Activated T-helper 1 cell treated with Interleukin-2 at 50 U/mL for 16 hours (primary cell): ENCODE measurements around the gene IL20RB.

Experiments
- DNase-seq: peaks from one replicate; pipeline ENCODE4 v3.0.0-alpha.2; 2020; ENCODE audit warnings: low read depth

The IL20RB gene

DNA sequence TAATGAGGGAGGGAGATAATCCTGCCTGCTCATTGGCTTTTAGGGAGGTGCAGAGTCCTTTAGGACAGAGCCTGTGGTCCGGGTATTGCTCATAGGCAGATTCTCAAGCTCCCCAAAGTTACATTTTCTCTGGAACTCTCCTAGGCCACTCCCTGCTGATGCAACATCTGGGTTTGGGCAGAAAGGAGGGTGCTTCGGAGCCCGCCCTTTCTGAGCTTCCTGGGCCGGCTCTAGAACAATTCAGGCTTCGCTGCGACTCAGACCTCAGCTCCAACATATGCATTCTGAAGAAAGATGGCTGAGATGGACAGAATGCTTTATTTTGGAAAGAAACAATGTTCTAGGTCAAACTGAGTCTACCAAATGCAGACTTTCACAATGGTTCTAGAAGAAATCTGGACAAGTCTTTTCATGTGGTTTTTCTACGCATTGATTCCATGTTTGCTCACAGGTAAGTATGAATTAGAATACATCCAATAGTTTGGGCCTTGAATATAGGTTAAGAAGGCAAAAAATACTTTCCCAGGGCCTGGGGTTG lies at the start of gene IL20RB:
Gene IL20RB (plus strand): TSS at position 233 of the 538 bp plus-strand sequence. CDS start 131 bp downstream, at position 364.
- DNase-seq = no peak

GRCh38 chr3:136908297-136908696 lies 49.5 kb upstream of the IL20RB start:
- no peak for DNase-seq

DNA sequence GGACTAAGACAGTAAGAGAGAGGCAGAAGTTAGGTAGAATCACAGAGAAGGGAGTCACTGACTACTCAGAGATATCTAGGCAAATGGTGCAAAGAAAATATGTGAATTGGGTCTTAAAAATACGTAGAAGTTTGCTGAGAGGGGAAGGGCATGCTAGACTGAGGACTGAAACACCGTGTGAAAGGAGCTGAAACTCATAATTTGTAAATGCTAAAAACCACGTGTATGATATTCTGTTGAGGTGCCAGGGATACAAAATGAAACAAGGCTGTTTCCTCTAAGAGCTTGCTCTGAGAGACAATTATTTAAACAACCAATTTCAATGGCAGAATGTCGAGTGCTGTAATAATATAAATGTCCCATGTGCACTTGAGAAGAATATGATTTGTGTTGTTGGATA lies 48.6 kb upstream of the IL20RB start:
- no peak for DNase-seq

GRCh38 chr3:136910697-136911096 lies 47.1 kb upstream of the IL20RB start:
- no peak for DNase-seq

DNA sequence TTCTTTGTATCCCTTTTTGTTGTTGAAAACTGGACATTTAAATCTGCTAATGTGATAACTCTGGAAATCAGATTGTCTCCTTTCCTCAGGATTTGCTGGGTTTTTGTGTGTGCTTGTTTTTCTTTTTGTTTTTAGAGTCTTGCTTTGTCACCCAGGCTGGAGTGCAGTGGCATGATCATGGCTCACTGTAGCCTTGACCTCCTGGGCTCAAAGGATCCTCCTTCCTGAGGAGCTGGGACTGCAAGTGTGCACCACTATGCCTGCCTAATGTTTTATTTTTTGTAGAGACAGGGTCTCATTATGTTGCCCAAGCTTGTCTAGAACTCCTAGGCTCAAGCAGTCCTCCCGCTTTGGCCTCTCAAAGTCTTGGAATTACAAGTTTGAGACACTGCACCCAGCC lies 44.6 kb upstream of the IL20RB start:
- DNase-seq = no peak

GRCh38 chr3:136914739-136915138 lies 43.0 kb upstream of the IL20RB start:
- no peak for DNase-seq

DNA sequence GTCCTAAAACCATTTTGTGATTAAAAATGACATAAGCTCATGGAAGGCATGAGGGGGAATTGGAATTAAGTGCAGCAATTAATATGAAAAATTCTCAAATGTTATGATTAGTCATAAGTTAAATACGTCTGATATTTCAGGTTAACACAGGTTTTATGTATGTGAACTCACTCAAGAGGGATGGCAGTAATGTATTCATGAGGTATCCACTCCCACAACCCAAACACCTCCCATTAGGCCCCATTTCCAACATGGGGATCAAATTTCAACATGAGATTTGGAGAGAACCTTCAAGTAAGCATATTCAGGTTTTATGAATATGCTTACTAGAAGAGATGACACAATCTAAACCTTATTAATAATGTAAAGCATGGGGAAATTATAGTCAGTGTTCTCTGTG lies 41.6 kb upstream of the IL20RB start:
- DNase-seq = no peak

DNA sequence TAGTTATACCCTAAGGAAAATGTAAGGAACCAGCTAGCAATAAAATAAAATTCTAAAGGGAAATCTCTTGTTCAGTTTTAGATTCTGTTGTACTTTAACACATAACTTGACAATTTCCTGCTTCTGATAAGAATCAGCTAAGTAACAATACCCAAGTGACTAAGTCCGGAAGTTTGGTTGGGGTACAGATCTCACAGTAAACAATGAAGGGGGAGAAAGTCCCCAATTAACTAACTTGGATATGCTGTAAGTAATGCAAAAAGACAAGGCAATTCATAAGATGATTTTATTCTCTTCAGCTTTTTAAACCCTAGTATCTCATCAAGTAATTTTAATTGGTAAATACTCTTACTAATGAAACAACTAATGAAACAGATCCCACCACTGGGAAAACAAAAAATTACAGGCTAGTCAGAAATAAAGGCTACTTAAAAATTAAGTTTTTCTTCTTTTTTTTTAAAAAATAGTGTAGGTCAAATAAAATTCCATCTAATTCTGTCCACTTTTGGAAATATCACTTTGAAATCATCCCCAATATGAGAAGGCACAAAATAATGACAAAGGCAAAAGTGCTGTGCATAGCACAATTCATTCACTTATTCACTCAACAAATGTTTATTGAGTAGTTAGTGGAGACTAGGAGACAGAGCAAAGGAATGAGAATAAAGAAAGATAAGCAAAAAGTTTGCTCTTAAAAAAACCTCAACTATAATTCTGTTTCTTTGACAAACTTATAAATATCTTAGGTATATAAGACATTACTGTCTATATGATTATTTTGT lies 37.8 kb upstream of the IL20RB start:
- DNase-seq = no peak

DNA sequence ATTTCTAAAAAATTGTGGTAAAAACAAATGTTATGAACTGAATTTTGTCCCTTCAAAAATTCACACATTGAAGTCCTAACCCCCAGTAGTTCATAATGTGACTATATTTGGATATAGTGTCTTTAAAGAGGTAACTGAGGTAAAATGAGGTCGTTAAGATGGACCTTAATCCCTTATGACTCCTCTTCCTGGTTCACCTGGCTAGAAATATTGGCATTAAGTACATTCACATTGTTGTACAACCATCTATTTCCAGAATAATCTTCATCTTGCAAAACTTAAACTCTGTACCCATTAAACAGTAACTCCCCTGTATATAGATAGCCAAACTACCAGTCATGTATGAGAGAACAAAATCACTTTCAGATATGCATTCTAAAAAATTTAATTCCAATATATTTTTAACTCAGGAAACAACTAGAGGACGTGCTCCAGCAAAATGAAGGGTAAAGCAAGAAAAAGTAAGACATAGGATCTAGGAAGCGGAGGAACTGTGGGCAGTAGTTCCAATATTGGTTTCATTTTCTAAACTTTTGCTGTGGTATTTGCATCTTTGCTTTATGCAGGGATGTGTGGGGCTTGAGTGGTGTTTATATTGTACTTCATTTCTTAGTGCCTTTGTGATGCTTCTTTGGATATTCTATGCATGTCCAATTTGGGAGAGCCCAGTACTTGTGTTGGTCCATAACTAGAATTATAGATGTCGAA lies 36.7 kb upstream of the IL20RB start:
- DNase-seq = no peak

GRCh38 chr3:136925425-136926190 lies 32.2 kb upstream of the IL20RB start:
- DNase-seq = no peak

DNA sequence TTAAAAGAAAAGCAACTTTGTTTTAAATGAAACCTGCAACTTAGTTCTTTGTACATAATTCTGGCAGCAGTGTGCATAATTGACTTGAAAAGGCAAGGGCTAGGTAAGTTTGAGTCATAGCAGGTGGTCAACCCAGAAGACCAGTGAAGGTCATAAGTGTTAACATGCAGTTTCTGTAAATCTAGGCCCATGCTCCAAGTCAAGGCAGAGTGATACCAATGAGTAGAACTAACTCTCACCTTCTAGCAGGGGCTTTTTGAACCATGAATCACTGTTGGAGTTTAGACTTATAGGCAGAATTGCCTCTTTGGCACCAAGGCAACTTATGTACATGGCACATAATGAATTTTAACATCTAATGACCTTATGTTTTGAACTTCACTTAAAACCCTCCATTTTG lies 29.5 kb upstream of the IL20RB start:
- DNase-seq = no peak

DNA sequence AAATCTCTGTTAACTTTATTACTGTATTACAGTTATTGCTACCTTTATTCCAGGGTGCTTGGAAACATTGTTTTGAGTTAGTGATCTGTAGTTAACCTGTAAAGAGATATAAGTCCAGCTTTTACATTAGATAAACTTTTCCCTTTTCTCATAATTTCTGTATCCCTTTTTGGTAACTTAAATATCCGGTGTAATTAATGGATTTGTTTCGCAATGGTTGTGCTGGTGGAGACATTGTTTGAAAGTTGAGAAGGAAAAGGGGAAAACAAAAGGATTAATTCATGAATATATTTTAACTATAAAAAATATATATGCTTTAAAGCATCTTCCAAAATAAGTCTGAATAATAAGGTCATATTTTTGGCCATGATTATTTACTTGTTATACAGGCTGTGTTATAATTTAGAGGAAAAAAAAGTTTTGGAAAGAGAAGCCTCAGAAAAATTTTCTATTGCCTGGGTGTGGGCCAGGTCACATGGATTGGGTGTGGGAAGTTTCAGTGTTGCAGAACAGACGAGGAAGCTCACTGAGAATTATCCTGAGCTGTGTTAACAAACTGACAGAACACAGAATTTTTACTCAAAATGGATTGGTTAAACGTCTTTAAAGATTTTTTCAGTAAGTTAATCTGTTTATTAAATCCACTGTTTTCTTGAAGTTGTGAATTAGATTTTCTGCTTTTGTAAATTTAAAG lies 27.7 kb upstream of the IL20RB start:
- DNase-seq = no peak

DNA sequence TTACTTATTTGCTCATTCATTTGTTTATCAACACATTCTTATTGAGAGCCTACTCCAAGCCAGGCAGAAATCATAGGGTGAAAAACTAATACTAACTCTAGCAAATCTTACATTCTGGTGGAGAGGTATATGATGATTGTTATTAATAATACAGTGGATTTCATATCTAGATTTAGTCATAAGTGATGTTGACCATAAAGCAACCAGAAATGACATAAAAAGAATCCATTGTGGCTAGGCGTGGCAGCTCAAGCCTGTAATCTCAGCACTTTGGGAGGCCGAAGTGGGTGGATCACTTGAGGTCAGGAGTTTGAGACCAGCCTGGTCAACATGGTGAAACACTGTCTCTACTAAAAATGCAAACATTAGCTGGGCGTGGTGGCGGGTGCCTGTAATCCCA lies 26.2 kb upstream of the IL20RB start:
- no peak for DNase-seq

- no peak for DNase-seq
Measured at GRCh38 chr3:136932523-136932922, 25.3 kb upstream of the IL20RB start.

GRCh38 chr3:136932978-136933772 lies 24.6 kb upstream of the IL20RB start:
- DNase-seq = no peak

GRCh38 chr3:136937175-136937574 lies 20.6 kb upstream of the IL20RB start:
- DNase-seq = no peak

DNA sequence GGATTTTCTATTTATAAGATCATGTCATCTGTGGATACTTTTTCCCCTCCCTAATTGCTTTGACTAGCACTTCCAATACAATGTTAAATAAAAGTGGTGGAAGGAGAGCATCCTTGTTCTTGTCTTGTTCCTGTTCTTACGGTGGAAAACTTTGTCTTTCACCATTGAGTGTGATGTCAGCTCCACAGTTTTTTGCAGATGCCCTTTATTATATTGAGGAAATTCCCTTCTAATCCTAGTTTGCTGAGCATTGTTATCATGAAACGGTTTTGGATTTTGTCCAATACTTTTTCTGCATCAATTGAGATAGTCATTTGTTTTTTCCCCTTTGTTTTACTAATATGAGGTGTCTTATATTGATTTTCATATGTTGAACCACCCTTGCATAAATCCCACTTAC lies 19.9 kb upstream of the IL20RB start:
- no peak for DNase-seq

DNA sequence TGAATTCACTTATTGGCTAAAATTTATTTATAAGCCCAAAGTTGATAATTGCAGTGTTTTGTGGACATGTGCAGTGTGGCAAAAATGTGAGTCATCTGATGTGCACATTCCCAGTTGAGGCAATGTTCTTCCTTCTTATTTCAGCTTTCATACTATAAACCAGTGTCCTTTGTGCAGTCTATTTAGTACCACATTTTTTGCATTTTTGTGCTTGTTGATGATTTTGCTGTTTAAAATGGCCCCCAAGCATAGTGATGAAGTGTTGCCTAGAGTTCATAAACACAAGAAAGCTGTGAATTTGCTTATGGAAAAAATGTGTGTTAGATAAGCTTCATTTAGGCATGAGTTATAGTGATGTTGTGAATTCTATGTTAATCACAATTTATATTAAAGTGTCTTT lies 19.4 kb upstream of the IL20RB start:
- DNase-seq = no peak

- no peak for DNase-seq
Measured at GRCh38 chr3:136939489-136939888, 18.3 kb upstream of the IL20RB start.

- DNase-seq = no peak
Measured at GRCh38 chr3:136942803-136943202, 15.0 kb upstream of the IL20RB start.

GRCh38 chr3:136943436-136943835 lies 14.3 kb upstream of the IL20RB start:
- no peak for DNase-seq
